Lung (tissue), 12 donors: Measurements from ENCODE around the gene PLCG2. TPM values are rescaled to one million over a fixed set of nuclear protein-coding genes. Genes with fewer than 3 reads are reported as not detected.

ENCODE experiments used
- ATAC-seq: fragments of 200-7000 bp; cut with Tn5 transposase; one replicate; pipeline ENCODE4 v1.9.1; 2020; ENCODE audit warnings: moderate number of reproducible peaks; ENCODE audit not compliant: insufficient read depth, low FRiP score
- DNase-seq, 3 donors: peaks; one replicate each; pipeline ENCODE4 v3.0.0-alpha.2; 2013 to 2017
- H3K27ac ChIP-seq, 2 donors: one replicate each; pipeline ENCODE4 v1.5.1; 2013; ENCODE audit warnings: mild to moderate bottlenecking in 2 of 2, moderate library complexity in 2 of 2, control low read depth in 1 of 2, inconsistent platforms in 1 of 2, low read depth in 1 of 2, low read length in 1 of 2
- H3K27me3 ChIP-seq, 3 donors: one replicate each; pipeline ENCODE4 v1.5.1; 2013; ENCODE audit warnings: low read length in 2 of 3; ENCODE audit not compliant: control insufficient read depth in 3 of 3, insufficient read depth in 3 of 3
- H3K36me3 ChIP-seq, 4 donors: one replicate each; pipeline ENCODE4 v1.5.1; 2013; ENCODE audit warnings: low read length in 4 of 4, mild to moderate bottlenecking in 1 of 4, moderate library complexity in 1 of 4; ENCODE audit not compliant: control insufficient read depth in 4 of 4, insufficient read depth in 4 of 4
- H3K4me1 ChIP-seq, 5 donors: one replicate each; pipeline ENCODE4 v1.5.1; 2013; ENCODE audit warnings: low read length in 5 of 5, mild to moderate bottlenecking in 2 of 5, moderate library complexity in 1 of 5; ENCODE audit not compliant: control insufficient read depth in 5 of 5, insufficient read depth in 5 of 5
- H3K4me3 ChIP-seq: one replicate; pipeline ENCODE4 v1.5.1; 2013; ENCODE audit warnings: mild to moderate bottlenecking, control low read depth, moderate library complexity
- H3K9ac ChIP-seq, 2 donors: one replicate each; pipeline ENCODE4 v1.5.1; 2013; ENCODE audit warnings: low read length in 2 of 2, control low read depth in 1 of 2; ENCODE audit not compliant: insufficient read depth in 1 of 2
- H3K9me3 ChIP-seq, 4 donors: one replicate each; pipeline ENCODE4 v1.5.1; 2013; ENCODE audit warnings: low read length in 3 of 4, mild to moderate bottlenecking in 1 of 4, moderate library complexity in 1 of 4; ENCODE audit not compliant: control insufficient read depth in 4 of 4, insufficient read depth in 3 of 4
- CTCF ChIP-seq: IDR thresholded peaks from 2 replicates; pipeline ENCODE4 v1.5.1; 2012; ENCODE audit warnings: mild to moderate bottlenecking; ENCODE audit errors: control extremely low read depth, extremely low read depth
- WGBS, 2 donors: extraction: QIAGEN DNeasy Blood & Tissue Kit; methylation state at CpG; one replicate each; pipeline ENCODE4 v1.1.7; 2013; 5-methylcytosine and 5-hydroxymethylcytosine counted together
- polyA plus RNA-seq, 2 donors: library from polyadenylated mRNA; stranded (reverse); fragments of 200-250 nt; gene quantifications; one replicate each; pipeline ENCODE4 v1.2.1, GENCODE V29; 2013
- total RNA-seq, 2 donors: library from RNA; depleted of rRNA in 1 of 2; stranded (reverse); fragments of >200 nt in 1 of 2; gene quantifications; one replicate each; pipeline ENCODE4 v1.2.1, GENCODE V29; 2014 to 2021
- donor health status: control.
- donor health status: control.
- donor health status: Bipolar disorder and iron deficiency.
- donor health status: healthy.
- donor health status: DM: yes; HTN: yes; CAD: no.

Gene PLCG2
- total and polyA plus RNA-seq, 4 donors = 8.8 to 41.0 (median 29.4) TPM

- Histone ChIP-seq H3K4me3 (no peak overlapping the region), H3K4me1 (peaks cover 0 to 7% (median 0%) of the 10 kb centered on the region in 5 donors), H3K36me3 (no peaks in the 10 kb centered on the region), H3K9ac (no peak overlapping the region), H3K9me3 (peaks cover 0 to 4% (median 0%) of the 10 kb centered on the region in 4 donors), H3K27me3 (peaks cover 0 to 2% (median 0%) of the 10 kb centered on the region in 3 donors), H3K27ac (no peak overlapping the region)
- TF ChIP-seq CTCF = no peak
- WGBS, 2 donors = 54 to 61% methylated on average over 7 of the region's 7 CpGs
- ATAC-seq = no peak
- no peak for DNase-seq
Measured at GRCh38 chr16:81841722-81842121, 62.6 kb downstream of the PLCG2 start.

GRCh38 chr16:81842564-81843242 lies 63.6 kb downstream of the PLCG2 start:
- ATAC-seq (peak; percentile 11), DNase-seq (no peak)
- Histone ChIP-seq H3K9me3 (peaks cover 0 to 4% (median 0%) of the 10 kb centered on the region in 4 donors), H3K4me1 (peaks cover 0 to 3% (median 0%) of the 10 kb centered on the region in 5 donors), H3K27me3 (peaks cover 0 to 2% (median 0%) of the 10 kb centered on the region in 3 donors), H3K36me3 (no peaks in the 10 kb centered on the region), H3K27ac (no peak overlapping the region), H3K4me3 (no peak overlapping the region), H3K9ac (no peak overlapping the region)
- no peak for TF ChIP-seq CTCF
- WGBS, 2 donors = 27 to 29% methylated on average over 12 of the region's 12 CpGs

- H3K9me3 ChIP-seq = peaks cover 0 to 4% (median 0%) of the 10 kb centered on the region in 4 donors
- H3K27me3 ChIP-seq = peaks cover 0 to 2% (median 0%) of the 10 kb centered on the region in 3 donors
- no peak overlapping the region for H3K4me3 ChIP-seq
- H3K27ac ChIP-seq = no peak overlapping the region
- no peaks in the 10 kb centered on the region for H3K36me3 ChIP-seq
- WGBS, 2 donors = 54 to 68% methylated on average over 4 of the region's 4 CpGs
- DNase-seq = no peak
- H3K4me1 ChIP-seq = peaks cover 0 to 3% (median 0%) of the 10 kb centered on the region in 5 donors
- no peak for ATAC-seq
- no peak overlapping the region for H3K9ac ChIP-seq
- no peak for TF ChIP-seq CTCF
Measured at GRCh38 chr16:81843243-81843582, 64.1 kb downstream of the PLCG2 start.
